GM12874 (cell line): ENCODE measurements around the gene HNRNPUL1.

Experiments used
- CTCF ChIP-seq: IDR thresholded peaks from 2 replicates; pipeline ENCODE4 v1.5.1; 2011; ENCODE audit warnings: low read depth, mild to moderate bottlenecking, control low read depth, low read length, moderate library complexity; ENCODE audit not compliant: insufficient read depth

The HNRNPUL1 gene

GRCh38 chr19:41255171-41255570 lies 9.0 kb upstream of the HNRNPUL1 start:
- no peak for TF ChIP-seq CTCF

- no peak for TF ChIP-seq CTCF
Observed at GRCh38 chr19:41261474-41262190, 2.5 kb upstream of the HNRNPUL1 start.

- no peak for TF ChIP-seq CTCF
Observed at GRCh38 chr19:41263042-41263849, 926 bp upstream of the HNRNPUL1 start.

- TF ChIP-seq CTCF = no peak
Observed at GRCh38 chr19:41264581-41265394, 616 bp downstream of the HNRNPUL1 start.

- no peak for TF ChIP-seq CTCF
Observed at GRCh38 chr19:41265395-41266153, 1.4 kb downstream of the HNRNPUL1 start.

GRCh38 chr19:41269055-41269454 lies 4.9 kb downstream of the HNRNPUL1 start:
- no peak for TF ChIP-seq CTCF
